ENCODE results near the gene NEUROD2.

- no peak for TF ChIP-seq PBX3 (IDR thresholded peaks at IDR 0.05; ENCODE audit: insufficient replicate concordance, low read depth, low read length)
- no peak for TF ChIP-seq YY1 (IDR thresholded peaks at IDR 0.05; ENCODE audit: low read depth, low read length)
- TF ChIP-seq CTCF (IDR thresholded peaks at IDR 0.05 in 2 of 3, conservative IDR thresholded peaks at IDR 0.05 in 1 of 3; ENCODE audit: control insufficient read depth in 2 of 3, extremely low read depth in 1 of 3, insufficient read depth in 1 of 3, low read depth in 3 of 3, low read length in 3 of 3): no peak
- no peak for TF ChIP-seq POLR2AphosphoS5 (IDR thresholded peaks at IDR 0.05; ENCODE audit: low read length)
- TF ChIP-seq GABPA (IDR thresholded peaks at IDR 0.05; ENCODE audit: low read depth): no peak
- TF ChIP-seq HDAC6 (IDR thresholded peaks at IDR 0.05; ENCODE audit: unreplicated experiment): no peak
- TF ChIP-seq MXI1 (IDR thresholded peaks at IDR 0.05; ENCODE audit: low read depth, low read length): no peak
Observed at GRCh38 chr17:39619786-39620101, 12.0 kb upstream of the NEUROD2 start.

Measured in GM12878 (cell line).